LNCAP (cell line): ENCODE data around the gene C8A.

Experiments used
- CTCF ChIP-seq: fragments of 450-650 bp; IDR thresholded peaks from 2 replicates; pipeline ENCODE4 v1.5.1; 2017; ENCODE audit warnings: mild to moderate bottlenecking

C8A gene

GRCh38 chr1:56827711-56828110 lies 26.9 kb upstream of the C8A start:
- no peak for TF ChIP-seq CTCF

GRCh38 chr1:56830052-56830451 lies 24.5 kb upstream of the C8A start:
- TF ChIP-seq CTCF: no peak

GRCh38 chr1:56831871-56832693 lies 22.5 kb upstream of the C8A start:
- peak; percentile 98 for TF ChIP-seq CTCF

- TF ChIP-seq CTCF: no peak
Observed at GRCh38 chr1:56833088-56833487, 21.5 kb upstream of the C8A start.

GRCh38 chr1:56834137-56834900 lies 20.3 kb upstream of the C8A start:
- TF ChIP-seq CTCF: no peak

GRCh38 chr1:56835657-56836056 lies 18.9 kb upstream of the C8A start:
- no peak for TF ChIP-seq CTCF

- TF ChIP-seq CTCF: no peak
Observed at GRCh38 chr1:56836359-56836758, 18.2 kb upstream of the C8A start.
